Fibroblast of lung (primary cell): ENCODE data around the gene EZR.

Experiments
- CTCF ChIP-seq, 2 donors: IDR thresholded peaks in 1 of 2; conservative IDR thresholded peaks in 1 of 2; 1 replicate in 1 of 2; 2 replicates in 1 of 2; pipeline ENCODE4 v1.5.1; 2011 to 2012; ENCODE audit warnings: low read length in 2 of 2, control low read depth in 1 of 2, inconsistent platforms in 1 of 2, low read depth in 1 of 2, mild to moderate bottlenecking in 1 of 2
- EZH2 ChIP-seq: IDR thresholded peaks from 2 replicates; pipeline ENCODE4 v1.5.1; 2012; ENCODE audit warnings: low read length, control low read depth, mild to moderate bottlenecking; ENCODE audit errors: missing control alignments

GRCh38 chr6:158772851-158773371 is 46.3 kb downstream of the EZR start:
- TF ChIP-seq EZH2 (no peak), CTCF (conservative IDR thresholded peaks at IDR 0.05 in 1 of 2, IDR thresholded peaks at IDR 0.05 in 1 of 2; ENCODE audit: low read depth in 1 of 2, low read length in 2 of 2) (no peak)
